ENCODE measurements around the gene TUBD1.

The TUBD1 gene

GRCh38 chr17:59903455-59903854 lies 10.7 kb upstream of the TUBD1 start:
- Histone ChIP-seq H3K36me3 (ENCODE audit: insufficient read depth, low read length) (peaks cover 10% of the 10 kb centered on the region; the same call in 1 of the 2 replicates), H3K27me3 (ENCODE audit: insufficient read depth, low read length, poor library complexity) (no peaks in the 10 kb centered on the region), H3K9me3 (ENCODE audit: insufficient read depth, low read length, severe bottlenecking) (no peaks in the 10 kb centered on the region), H3K4me3 (ENCODE audit: low read depth in 1 of 2, low read length in 2 of 2) (no peak overlapping the region), H3K79me2 (ENCODE audit: insufficient read depth, low read length) (peaks cover 95% of the 10 kb centered on the region), H3K9ac (ENCODE audit: low read depth, low read length) (no peak overlapping the region), H4K20me1 (ENCODE audit: insufficient read depth, low read length) (peaks cover 39% of the 10 kb centered on the region), H3K27ac (ENCODE audit: low read length) (no peak overlapping the region), H3K4me1 (ENCODE audit: insufficient read depth, low read length) (0 out of 2 replicates have a peak, but pooled peaks cover 3% of the 10 kb centered on the region), H3K4me2 (ENCODE audit: insufficient read depth, low read length) (no peak overlapping the region), H2AFZ (ENCODE audit: low read depth, low read length) (no peak overlapping the region)
- TF ChIP-seq CTCF (IDR thresholded peaks at IDR 0.05; ENCODE audit: borderline replicate concordance, extremely low read depth, low read length, poor library complexity, severe bottlenecking) (no peak), EZH2 (IDR thresholded peaks at IDR 0.05; ENCODE audit: borderline replicate concordance, low read depth, low read length, severe bottlenecking) (no peak)
- DNase-seq: no peak
- no peak for ATAC-seq (ENCODE audit: insufficient read depth, low read depth)

- Histone ChIP-seq H3K79me2 (ENCODE audit: insufficient read depth, low read length) (peaks cover 96% of the 10 kb centered on the region), H3K36me3 (ENCODE audit: insufficient read depth, low read length) (peaks cover 8% of the 10 kb centered on the region), H3K4me2 (ENCODE audit: insufficient read depth, low read length) (no peak overlapping the region), H3K9me3 (ENCODE audit: insufficient read depth, low read length, severe bottlenecking) (no peaks in the 10 kb centered on the region), H2AFZ (ENCODE audit: low read depth, low read length) (no peak overlapping the region), H4K20me1 (ENCODE audit: insufficient read depth, low read length) (peaks cover 28% of the 10 kb centered on the region), H3K4me3 (ENCODE audit: low read depth in 1 of 2, low read length in 2 of 2) (no peak overlapping the region), H3K27ac (ENCODE audit: low read length) (no peak overlapping the region), H3K27me3 (ENCODE audit: insufficient read depth, low read length, poor library complexity) (no peaks in the 10 kb centered on the region), H3K4me1 (ENCODE audit: insufficient read depth, low read length) (peaks cover 4% of the 10 kb centered on the region), H3K9ac (ENCODE audit: low read depth, low read length) (no peak overlapping the region)
- DNase-seq: no peak
- no peak for TF ChIP-seq CTCF (IDR thresholded peaks at IDR 0.05; ENCODE audit: borderline replicate concordance, extremely low read depth, low read length, poor library complexity, severe bottlenecking)
- TF ChIP-seq EZH2 (IDR thresholded peaks at IDR 0.05; ENCODE audit: borderline replicate concordance, low read depth, low read length, severe bottlenecking): no peak
- ATAC-seq (ENCODE audit: insufficient read depth, low read depth): no peak
These were observed 8.9 kb upstream of the TUBD1 start for GRCh38 chr17:59901604-59902003.

- Histone ChIP-seq H3K27ac (ENCODE audit: low read length) (no peak overlapping the region), H3K36me3 (ENCODE audit: insufficient read depth, low read length) (peaks cover 16% of the 10 kb centered on the region), H3K9me3 (ENCODE audit: insufficient read depth, low read length, severe bottlenecking) (no peaks in the 10 kb centered on the region), H2AFZ (ENCODE audit: low read depth, low read length) (no peak overlapping the region), H3K4me3 (ENCODE audit: low read depth in 1 of 2, low read length in 2 of 2) (no peak overlapping the region), H4K20me1 (ENCODE audit: insufficient read depth, low read length) (peaks cover 24% of the 10 kb centered on the region), H3K4me1 (ENCODE audit: insufficient read depth, low read length) (peaks cover 23% of the 10 kb centered on the region), H3K4me2 (ENCODE audit: insufficient read depth, low read length) (no peak overlapping the region), H3K79me2 (ENCODE audit: insufficient read depth, low read length) (peaks cover 95% of the 10 kb centered on the region), H3K9ac (ENCODE audit: low read depth, low read length) (no peak overlapping the region), H3K27me3 (ENCODE audit: insufficient read depth, low read length, poor library complexity) (no peaks in the 10 kb centered on the region)
- ATAC-seq (ENCODE audit: insufficient read depth, low read depth) (peak; percentile 79), DNase-seq (peak; percentile 10)
- no peak for TF ChIP-seq EZH2 (IDR thresholded peaks at IDR 0.05; ENCODE audit: borderline replicate concordance, low read depth, low read length, severe bottlenecking)
- peak; percentile 58 for TF ChIP-seq CTCF (IDR thresholded peaks at IDR 0.05; ENCODE audit: borderline replicate concordance, extremely low read depth, low read length, poor library complexity, severe bottlenecking)
These were observed 6.4 kb upstream of the TUBD1 start for GRCh38 chr17:59899099-59899498.

GRCh38 chr17:59897090-59897489 lies 4.3 kb upstream of the TUBD1 start:
- Histone ChIP-seq H3K4me2 (ENCODE audit: insufficient read depth, low read length) (peak overlapping the region; percentile 14; the same call in 1 of the 2 replicates), H3K79me2 (ENCODE audit: insufficient read depth, low read length) (peaks cover 94% of the 10 kb centered on the region)
- no peak for ATAC-seq (ENCODE audit: insufficient read depth, low read depth)

More at GRCh38 chr17:59897090-59897489, 4.3 kb upstream of the TUBD1 start:
- Histone ChIP-seq H3K4me1 (ENCODE audit: insufficient read depth, low read length) (peaks cover 24% of the 10 kb centered on the region), H3K27ac (ENCODE audit: low read length) (no peak overlapping the region), H4K20me1 (ENCODE audit: insufficient read depth, low read length) (peaks cover 18% of the 10 kb centered on the region; the same call in 1 of the 2 replicates), H3K4me3 (ENCODE audit: low read depth in 1 of 2, low read length in 2 of 2) (no peak overlapping the region), H3K9me3 (ENCODE audit: insufficient read depth, low read length, severe bottlenecking) (no peaks in the 10 kb centered on the region), H2AFZ (ENCODE audit: low read depth, low read length) (no peak overlapping the region), H3K27me3 (ENCODE audit: insufficient read depth, low read length, poor library complexity) (no peaks in the 10 kb centered on the region), H3K9ac (ENCODE audit: low read depth, low read length) (no peak overlapping the region), H3K36me3 (ENCODE audit: insufficient read depth, low read length) (peaks cover 16% of the 10 kb centered on the region)
- no peak for DNase-seq
- TF ChIP-seq EZH2 (IDR thresholded peaks at IDR 0.05; ENCODE audit: borderline replicate concordance, low read depth, low read length, severe bottlenecking): no peak
- no peak for TF ChIP-seq CTCF (IDR thresholded peaks at IDR 0.05; ENCODE audit: borderline replicate concordance, extremely low read depth, low read length, poor library complexity, severe bottlenecking)
